Activated naive CD4-positive, alpha-beta T cell treated with anti-CD3 and anti-CD28 coated beads, Interleukin-2, amount 50 U/mL, for 72 hours (primary cell): ENCODE results near the gene SEC11C. TPM values are rescaled to one million over a fixed set of nuclear protein-coding genes. Genes with fewer than 3 reads are reported as not detected.
A peak's percentile ranks its signal among the peaks of the same experiment; 100 is the strongest.

Experiments
- ATAC-seq, 2 donors: fragments of 150-1000 bp; cut with Tn5 transposase; 2 replicates each; pipeline ENCODE4 v1.10.0; 2021; ENCODE audit warnings: mild to moderate bottlenecking in 2 of 2, moderate library complexity in 2 of 2
- DNase-seq, 2 donors: peaks; one replicate each; pipeline ENCODE4 v3.0.0; 2021 to 2022; ENCODE audit warnings: low spot score in 2 of 2
- H3K27ac Mint-ChIP-seq, 2 donors: one replicate each; pipeline ENCODE4 v1.8.0; 2022; ENCODE audit warnings: mild to moderate bottlenecking in 2 of 2, mixed read lengths in 2 of 2
- H3K36me3 Mint-ChIP-seq, 2 donors: one replicate each; pipeline ENCODE4 v1.8.0; 2022; ENCODE audit warnings: mixed read lengths in 2 of 2
- H3K9me3 Mint-ChIP-seq, 2 donors: one replicate each; pipeline ENCODE4 v1.8.0; 2022; ENCODE audit warnings: mixed read lengths in 2 of 2
- total RNA-seq, 2 donors: library from RNA; stranded (reverse); gene quantifications; one replicate each; pipeline ENCODE4 v1.2.3, GENCODE V29; 2022

Gene SEC11C
- total RNA-seq, result 10 to 100 TPM; 33.8 to 52.9 TPM

DNA sequence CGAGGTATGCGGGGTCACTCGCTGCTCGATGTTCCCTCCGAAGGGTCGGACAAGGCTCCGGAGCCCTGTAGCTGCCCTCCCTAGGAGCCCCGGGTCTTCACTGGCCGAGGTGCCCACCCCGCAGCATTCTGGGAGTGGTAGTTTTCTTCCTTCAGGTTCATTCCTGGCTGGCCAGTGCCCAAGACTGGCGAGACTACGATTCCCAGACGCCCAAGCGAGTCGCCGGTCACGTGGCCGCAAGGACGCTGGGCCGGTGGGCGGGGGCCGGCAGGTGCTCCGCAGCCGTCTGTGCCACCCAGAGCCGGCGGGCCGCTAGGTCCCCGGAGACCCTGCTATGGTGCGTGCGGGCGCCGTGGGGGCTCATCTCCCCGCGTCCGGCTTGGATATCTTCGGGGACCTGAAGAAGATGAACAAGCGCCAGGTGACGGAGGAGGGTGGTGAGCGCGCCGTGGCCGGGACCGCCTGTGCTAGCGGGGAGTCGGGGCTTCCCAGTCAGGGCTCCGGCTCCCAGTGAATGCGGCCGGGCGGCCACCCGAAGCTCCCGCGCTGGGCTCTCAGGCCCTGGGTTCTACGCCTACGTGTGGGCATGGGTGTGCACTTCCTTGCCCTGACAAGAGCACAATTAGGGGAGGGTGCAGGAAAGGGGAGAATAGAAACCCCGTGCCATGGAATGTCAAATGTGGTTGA, at the start of gene SEC11C:
Gene SEC11C, plus strand, starts transcription at position 270 of the 687 bp plus-strand sequence. Its CDS starts 65 bp downstream, at position 335.
- Mint-ChIP-seq H3K9me3 (no peaks in the 10 kb centered on the region), H3K36me3 (no peaks in the 10 kb centered on the region), H3K27ac (peak within 1 kb of the TSS; percentile 91 to 96)
- peak; percentile 89 to 91 for ATAC-seq
- peak; percentile 93 to 94 for DNase-seq

DNA sequence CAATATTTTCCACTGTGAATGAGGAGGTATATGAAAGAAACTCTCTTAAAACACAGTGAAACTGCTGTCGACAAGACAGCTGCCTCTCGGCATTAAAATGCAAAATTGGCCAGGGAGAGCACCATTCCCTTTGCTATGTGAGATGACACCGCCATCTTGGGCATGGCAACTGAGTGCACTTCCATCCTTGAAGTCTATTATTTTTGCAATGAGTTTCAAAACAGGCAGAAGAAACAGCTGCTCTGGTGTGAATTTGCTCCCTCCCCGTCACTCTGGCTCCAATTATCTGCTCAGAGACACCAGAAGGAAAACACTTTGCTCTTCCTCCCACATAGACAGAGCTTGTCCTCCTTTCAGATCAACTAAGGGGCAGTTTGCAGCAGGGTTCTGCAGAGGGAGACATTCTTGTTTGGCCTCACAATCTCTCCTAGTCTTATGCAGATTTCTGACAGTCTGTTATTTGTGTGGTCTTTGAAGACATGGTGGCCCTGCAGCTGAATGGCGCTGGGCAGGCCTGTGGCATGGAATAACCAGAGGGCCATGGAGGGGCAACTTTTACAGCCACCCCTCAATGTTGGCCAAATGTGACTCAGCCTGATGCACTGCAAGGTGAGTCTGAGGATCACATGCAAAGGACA, 48.6 kb upstream of the SEC11C start:
- DNase-seq (no peak), ATAC-seq (no peak)
- H3K27ac Mint-ChIP-seq, result no peak overlapping the region
- H3K9me3 Mint-ChIP-seq, result peaks cover 0 to 3% of the 10 kb centered on the region in 2 donors
- no peaks in the 10 kb centered on the region for H3K36me3 Mint-ChIP-seq

DNA sequence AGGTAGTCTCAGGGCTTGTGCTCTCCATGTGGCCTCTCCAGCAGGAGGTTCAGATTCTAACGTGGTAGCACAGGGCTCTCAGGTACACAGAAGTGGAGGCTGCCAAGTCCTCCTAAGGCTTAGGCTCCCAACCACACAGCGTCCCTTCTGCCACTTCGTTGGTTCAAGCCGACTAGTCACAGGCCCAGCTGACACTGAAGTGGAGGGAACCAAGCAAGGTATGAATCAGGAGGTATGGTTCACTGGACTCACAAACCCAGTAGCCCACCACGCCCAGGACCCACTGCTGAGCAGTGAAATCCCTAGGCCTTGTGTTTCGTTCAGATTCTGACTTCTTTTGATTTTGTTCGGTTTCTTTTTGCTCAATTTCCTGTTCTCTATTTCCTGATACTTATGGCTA, 46.0 kb upstream of the SEC11C start:
- ATAC-seq, result no peak
- peaks cover 0 to 3% of the 10 kb centered on the region in 2 donors for H3K9me3 Mint-ChIP-seq
- peak overlapping the region in 1 of 2 donors; percentile 22 for H3K27ac Mint-ChIP-seq
- DNase-seq, result no peak
- H3K36me3 Mint-ChIP-seq, result no peaks in the 10 kb centered on the region

DNA sequence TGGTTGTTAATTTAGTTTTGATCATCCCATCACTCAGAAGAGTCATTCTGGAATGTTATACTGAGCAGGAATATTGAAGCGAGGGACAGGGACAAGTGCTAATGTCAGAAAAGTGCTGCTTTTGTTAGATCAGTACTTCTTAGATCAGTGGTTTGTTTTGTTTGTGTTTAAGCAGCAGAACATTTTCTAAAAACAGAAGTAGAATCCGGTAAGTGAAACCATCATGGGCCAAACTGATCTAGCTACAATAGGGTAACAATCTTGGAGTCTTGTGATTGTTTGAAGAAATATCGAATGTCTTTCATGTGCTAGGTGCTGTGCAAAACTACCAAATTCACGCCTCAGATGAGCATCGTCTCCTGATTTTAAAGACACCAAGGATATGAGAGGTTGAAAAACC, 45.1 kb upstream of the SEC11C start:
- DNase-seq, result no peak
- peak overlapping the region in 1 of 2 donors; percentile 33 for H3K27ac Mint-ChIP-seq
- no peak for ATAC-seq

DNA sequence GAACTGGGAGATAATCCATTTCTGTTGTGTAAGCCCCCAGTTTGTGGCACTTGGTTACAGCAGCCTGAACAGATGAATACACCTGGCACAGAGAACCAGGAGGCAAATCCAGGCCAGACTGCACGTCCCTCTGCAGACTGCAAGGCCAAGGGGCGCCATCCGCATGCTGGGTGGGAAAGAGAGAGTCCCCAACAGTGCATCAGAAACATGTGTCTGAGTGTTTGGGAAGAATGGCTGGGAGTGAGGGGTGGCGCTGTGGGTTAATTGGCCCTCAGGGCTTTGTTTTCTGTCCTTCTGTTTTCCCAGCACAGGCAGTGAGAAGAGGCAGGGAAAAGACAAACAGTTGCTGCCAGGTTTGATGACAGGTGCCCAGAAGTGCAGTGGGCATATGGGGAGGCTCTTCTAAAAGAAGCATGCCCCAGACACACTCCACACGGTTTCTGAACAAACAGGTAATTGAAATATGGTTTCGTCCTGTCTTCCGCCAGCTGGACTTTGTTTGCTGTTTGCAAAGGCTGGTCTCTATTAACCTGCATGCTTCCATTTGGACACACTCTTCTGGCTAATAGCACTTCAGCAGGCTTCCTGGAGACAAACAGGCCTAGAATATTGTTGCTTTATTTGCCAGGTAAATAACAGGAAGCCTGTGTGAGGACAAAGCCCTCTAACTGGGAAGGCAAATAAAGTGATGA, 43.4 kb upstream of the SEC11C start:
- ATAC-seq, result no peak
- Mint-ChIP-seq H3K36me3 (no peaks in the 10 kb centered on the region), H3K27ac (no peak overlapping the region), H3K9me3 (peaks cover 0 to 3% of the 10 kb centered on the region in 2 donors)
- DNase-seq, result no peak

More for the DNA sequence above, 45.1 kb upstream of the SEC11C start:
- no peaks in the 10 kb centered on the region for H3K36me3 Mint-ChIP-seq
- H3K9me3 Mint-ChIP-seq, result peaks cover 0 to 3% of the 10 kb centered on the region in 2 donors

DNA sequence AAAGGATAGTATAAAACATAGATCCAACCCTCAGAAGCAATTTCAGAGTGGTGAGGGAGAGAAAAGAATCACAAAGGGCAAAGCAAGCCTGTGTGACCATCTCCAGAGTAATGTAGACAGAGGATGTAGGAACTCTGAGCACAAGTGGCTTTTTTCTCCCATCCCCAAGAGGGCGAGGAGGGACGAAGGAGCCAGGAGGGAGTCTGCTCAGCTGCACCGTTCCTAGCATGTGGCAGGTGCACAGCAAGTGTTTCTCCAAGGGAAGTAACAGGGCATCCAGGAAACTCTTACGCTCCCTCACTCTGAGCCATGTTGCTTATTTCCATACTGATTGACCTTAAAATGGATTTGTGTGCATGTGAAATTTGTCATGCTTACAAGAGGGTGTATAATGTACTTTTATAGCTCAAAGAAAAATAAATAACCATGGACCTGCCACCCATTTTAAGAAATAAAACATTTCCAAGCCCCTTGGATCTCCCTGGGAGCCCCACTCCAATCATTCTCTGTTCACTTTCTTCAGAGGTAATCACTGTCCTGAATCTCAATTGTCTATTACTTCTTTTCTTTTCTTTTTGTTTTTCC, 37.8 kb upstream of the SEC11C start:
- no peaks in the 10 kb centered on the region for H3K36me3 Mint-ChIP-seq
- ATAC-seq (no peak), DNase-seq (no peak)
- H3K9me3 Mint-ChIP-seq, result no peaks in the 10 kb centered on the region
- no peak overlapping the region for H3K27ac Mint-ChIP-seq

DNA sequence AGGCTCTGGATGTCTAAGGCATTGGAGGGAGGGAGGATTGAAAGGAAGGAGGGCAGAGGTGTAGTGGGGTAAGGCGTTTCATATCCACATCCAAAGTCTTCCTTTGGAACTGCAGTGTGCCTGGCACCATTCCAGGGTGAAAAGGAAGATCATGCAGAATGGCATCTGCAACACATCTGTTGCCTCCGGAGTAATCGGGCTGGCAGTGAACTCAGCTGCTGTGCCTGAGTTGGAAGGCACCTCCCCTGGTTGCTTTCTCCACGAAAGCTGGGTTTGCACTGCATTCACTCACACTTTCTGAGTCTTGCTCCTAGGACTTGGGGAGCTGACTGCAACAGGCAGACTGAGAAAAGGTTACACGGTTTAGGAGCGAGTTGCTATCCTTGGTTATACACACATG, 30.3 kb upstream of the SEC11C start:
- Mint-ChIP-seq H3K27ac (no peak overlapping the region), H3K36me3 (no peaks in the 10 kb centered on the region), H3K9me3 (no peaks in the 10 kb centered on the region)
- DNase-seq, result no peak
- no peak for ATAC-seq

DNA sequence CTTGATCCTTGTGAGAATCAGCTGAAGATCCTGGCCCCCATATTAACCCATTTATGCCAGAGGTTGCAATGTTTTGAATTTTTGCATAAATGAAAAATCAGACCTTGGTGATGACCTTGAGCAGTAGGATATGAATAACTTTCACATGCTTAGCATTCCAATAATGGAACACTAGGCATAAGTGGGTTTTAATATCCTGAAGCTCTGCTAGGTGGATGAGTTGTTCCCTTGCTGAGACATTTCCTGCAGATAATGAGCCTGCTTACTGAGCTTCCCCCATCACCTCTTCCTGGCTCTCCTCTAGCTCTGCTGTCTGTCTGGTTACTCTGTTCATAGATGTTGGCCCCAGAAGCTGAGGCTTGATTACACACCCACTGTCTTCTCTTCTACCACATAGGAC, 25.5 kb upstream of the SEC11C start:
- no peaks in the 10 kb centered on the region for H3K36me3 Mint-ChIP-seq
- H3K27ac Mint-ChIP-seq, result no peak overlapping the region
- ATAC-seq (no peak), DNase-seq (no peak)
- H3K9me3 Mint-ChIP-seq, result no peaks in the 10 kb centered on the region

DNA sequence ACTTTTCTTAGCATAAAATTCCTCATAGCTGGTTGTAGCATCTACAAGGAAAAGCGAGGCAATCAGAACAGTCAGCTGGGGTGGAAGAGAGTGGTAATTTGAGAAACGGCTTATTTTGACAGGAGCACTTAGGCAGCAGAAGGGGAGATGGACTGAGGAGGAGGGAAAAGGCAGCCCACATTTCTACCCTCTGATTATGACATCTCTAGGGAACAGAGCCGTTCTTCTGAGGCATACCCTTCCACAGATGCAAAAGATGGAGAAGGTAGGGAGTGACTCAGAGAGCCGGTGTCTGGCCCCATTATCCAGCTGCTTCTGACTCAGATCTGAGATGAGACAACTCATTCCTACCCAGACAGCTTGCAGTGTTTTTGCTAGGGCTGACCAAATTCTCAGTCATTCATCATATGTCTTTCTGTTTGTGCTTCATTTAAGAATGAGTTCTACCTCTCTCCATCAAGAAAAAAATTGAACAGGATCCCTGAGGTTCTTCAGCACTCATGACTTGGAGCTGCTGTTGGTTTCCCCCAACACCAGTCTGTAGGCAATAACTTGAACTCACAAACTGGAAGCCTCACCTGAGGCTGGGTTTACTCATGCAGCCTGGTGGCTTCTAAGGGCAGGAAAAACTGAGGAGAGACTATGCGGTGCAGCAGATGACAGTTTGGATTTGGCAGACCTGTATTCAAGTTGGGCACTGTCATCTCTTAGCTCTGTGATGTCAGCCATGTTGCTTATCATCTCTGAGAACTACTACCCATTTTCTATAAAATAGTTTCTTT, 15.9 kb upstream of the SEC11C start:
- ATAC-seq (peak; percentile 89 to 99), DNase-seq (peak in 1 of 2 donors; percentile 29)
- H3K27ac Mint-ChIP-seq, result peak overlapping the region in 1 of 2 donors; percentile 44
- H3K9me3 Mint-ChIP-seq, result no peaks in the 10 kb centered on the region
- no peaks in the 10 kb centered on the region for H3K36me3 Mint-ChIP-seq

DNA sequence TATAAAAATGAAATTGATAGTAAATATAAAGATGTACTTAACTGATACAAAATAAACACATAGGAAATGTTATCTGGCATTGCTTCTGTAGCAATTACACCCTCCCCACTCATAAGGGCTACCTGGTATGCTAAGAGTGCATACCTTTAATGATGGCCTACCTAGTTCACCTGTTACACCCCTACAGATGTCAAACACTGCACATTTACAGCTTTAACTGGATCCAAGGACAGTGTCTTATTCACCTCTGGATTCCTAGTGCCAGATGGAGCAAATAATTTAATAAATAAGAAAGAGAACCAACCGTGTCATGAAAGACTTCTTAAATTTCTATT, 15.3 kb upstream of the SEC11C start:
- Mint-ChIP-seq H3K9me3 (no peaks in the 10 kb centered on the region), H3K27ac (no peak overlapping the region), H3K36me3 (no peaks in the 10 kb centered on the region)
- no peak for DNase-seq
- no peak for ATAC-seq

DNA sequence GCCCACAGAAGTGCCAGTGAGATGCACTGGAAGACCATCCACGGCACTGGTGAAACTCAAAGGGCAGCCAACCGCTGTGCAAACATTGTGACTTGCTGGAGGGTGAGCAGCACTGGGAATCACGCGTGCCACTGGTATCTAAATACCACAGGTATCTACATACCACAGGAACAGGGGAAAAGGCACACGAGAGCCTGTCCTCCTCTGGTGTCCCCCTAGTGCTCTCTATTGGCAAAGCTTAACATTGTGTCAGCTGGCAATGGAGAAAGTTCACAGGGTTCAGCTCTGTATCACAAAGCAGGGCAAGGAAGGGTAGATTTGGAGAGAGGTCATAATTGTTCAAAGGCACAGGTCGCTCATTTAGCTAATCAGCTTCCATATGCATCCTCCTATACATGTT, 12.6 kb upstream of the SEC11C start:
- Mint-ChIP-seq H3K36me3 (no peaks in the 10 kb centered on the region), H3K9me3 (no peaks in the 10 kb centered on the region), H3K27ac (no peak overlapping the region)
- DNase-seq (no peak), ATAC-seq (no peak)

DNA sequence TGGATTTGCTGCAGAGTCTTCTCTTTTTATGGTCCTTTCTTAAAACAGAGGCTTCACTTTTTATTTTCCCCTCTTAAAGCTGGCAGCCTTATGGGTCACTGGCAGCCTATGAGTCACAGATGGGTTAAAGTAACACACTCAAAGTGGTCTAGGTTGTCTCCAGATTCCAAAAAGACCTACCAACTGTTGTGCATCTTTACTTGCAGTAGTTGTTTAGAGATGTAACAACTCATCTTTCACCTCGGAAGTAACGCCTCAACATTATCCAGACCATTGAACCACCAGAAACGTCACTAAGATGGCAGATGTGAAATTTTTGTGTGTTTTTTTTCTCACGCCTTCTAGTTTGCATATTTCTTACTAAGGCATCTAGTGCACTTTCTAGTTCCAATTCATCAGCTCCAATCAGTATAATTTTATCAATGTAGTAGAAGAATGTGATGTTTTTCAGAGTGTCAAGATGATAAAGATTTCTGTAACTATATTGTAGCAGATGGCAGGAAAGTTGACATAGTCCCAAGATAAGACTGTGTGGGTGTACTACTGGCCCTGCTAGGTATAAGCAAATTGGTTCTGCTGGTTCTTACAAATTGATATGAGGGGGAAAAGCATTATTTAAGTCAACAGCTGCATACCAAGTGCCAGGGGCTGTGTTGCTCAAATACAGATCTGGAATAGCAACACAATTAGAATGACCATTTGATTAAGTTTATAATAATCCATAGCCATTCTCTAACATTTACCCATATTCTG, 9.6 kb upstream of the SEC11C start:
- Mint-ChIP-seq H3K36me3 (peaks cover 0 to 8% of the 10 kb centered on the region in 2 donors), H3K9me3 (no peaks in the 10 kb centered on the region), H3K27ac (no peak overlapping the region)
- DNase-seq (no peak), ATAC-seq (no peak)

DNA sequence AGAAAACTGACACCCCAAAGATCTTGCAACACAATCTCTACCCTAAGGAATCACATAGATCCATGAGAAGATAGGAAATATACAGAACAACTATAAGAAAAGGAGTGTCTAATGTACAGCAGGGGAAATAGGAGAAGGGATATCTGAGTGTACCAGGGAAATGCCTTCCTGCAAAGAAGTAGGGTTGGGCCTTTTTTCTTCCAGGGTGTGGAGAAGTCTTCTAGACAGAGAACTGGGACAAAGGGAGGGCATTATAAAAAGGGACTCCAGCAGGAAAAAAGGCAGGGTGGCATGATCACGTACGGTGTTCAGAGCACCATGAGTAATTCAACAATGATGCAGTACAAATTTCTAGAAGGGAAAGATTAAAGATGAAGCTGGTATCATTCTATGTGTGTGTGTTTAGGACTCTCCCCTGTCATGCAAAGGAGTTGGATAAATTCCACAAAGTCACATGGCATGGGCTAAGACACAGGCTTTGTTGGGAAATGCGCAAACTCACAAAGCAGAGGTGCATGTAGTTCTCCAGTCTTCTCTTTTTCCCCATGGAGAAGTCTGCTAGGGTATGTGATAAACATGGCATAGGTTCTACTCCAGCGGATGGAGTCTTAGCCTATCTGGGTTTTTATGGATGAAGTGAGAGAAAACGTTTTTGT, 6.7 kb upstream of the SEC11C start:
- Mint-ChIP-seq H3K27ac (no peak overlapping the region), H3K36me3 (peaks cover 0 to 8% of the 10 kb centered on the region in 2 donors), H3K9me3 (no peaks in the 10 kb centered on the region)
- ATAC-seq (no peak), DNase-seq (no peak)

DNA sequence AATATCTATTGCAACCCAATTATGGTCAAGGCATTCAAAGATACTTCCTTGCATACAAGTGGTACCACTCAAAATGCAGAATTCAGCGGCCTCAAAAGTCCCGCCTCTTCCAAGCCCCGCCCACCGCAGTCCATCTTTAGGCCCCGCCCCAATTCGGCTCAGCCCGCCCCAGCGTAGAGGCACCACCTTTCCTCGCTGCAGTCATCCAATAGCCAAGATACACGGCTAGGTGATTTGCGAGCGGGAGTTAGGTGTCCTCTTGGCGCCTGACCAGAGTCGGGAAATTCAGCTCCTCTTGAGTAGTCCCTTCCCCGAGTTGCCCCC, 431 bp upstream of the SEC11C start:
- Mint-ChIP-seq H3K36me3 (no peaks in the 10 kb centered on the region), H3K9me3 (no peaks in the 10 kb centered on the region), H3K27ac (peak overlapping the region; percentile 91 to 96)
- DNase-seq (peak; percentile 88 to 91), ATAC-seq (peak; percentile 81 to 86)

DNA sequence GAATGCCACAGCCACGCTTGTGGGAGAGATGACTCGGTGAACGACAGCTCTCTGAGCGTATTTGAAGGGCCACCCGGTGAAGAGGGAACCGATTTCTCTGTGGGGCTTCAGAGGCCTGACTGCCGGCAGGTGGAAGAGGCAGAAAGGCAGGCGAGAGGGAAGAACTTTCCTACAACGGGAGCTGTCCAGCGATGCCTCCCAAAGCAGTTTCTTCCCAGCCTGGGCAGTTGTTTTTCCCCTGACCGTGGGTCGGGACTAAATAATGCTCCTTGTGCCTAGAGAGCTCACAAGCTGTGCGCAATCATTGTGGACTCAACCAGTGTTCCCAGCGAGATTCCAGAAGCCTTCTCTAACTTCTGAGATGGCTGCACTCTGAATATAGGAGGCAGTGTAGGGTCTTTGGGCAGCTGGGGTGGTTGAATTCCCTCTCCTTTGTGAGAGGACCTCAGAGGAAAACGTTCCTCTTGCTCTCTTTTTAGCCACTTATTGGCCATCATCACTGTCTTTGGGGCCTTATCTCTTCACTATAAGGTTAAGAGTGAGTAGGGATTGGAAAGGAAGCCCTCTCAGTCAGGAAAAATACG, 710 bp downstream of the SEC11C start:
- no peaks in the 10 kb centered on the region for H3K36me3 Mint-ChIP-seq

More for the DNA sequence above, 710 bp downstream of the SEC11C start:
- Mint-ChIP-seq H3K27ac (peak overlapping the region; percentile 91 to 96), H3K9me3 (no peaks in the 10 kb centered on the region)
- DNase-seq (no peak), ATAC-seq (no peak)
